Raji (cell line): ENCODE results near the gene ERBB2.

Experiments used
- POLR2A ChIP-seq: IDR thresholded peaks from 2 replicates; pipeline ENCODE4 v1.6.1; 2011; ENCODE audit warnings: low read depth, low read length, control low read depth; ENCODE audit not compliant: insufficient read depth

ERBB2 gene

GRCh38 chr17:39683295-39683939 lies 16.4 kb upstream of the ERBB2 start:
- no peak for TF ChIP-seq POLR2A

- no peak for TF ChIP-seq POLR2A
These were observed 15.3 kb upstream of the ERBB2 start for GRCh38 chr17:39684369-39685192.

- TF ChIP-seq POLR2A = no peak
These were observed 12.7 kb upstream of the ERBB2 start for GRCh38 chr17:39687101-39687545.

GRCh38 chr17:39687546-39688474 lies 12.1 kb upstream of the ERBB2 start, which contains the start of gene PGAP3:
PGAP3 (minus strand) TSS chr17:39688057; CDS start chr17:39688014, 43 bp downstream.
- peak; percentile 82 for TF ChIP-seq POLR2A

GRCh38 chr17:39688475-39688835 lies 11.4 kb upstream of the ERBB2 start:
- no peak for TF ChIP-seq POLR2A

GRCh38 chr17:39688945-39689344 lies 10.9 kb upstream of the ERBB2 start:
- TF ChIP-seq POLR2A = no peak

GRCh38 chr17:39694593-39694992 lies 5.3 kb upstream of the ERBB2 start:
- TF ChIP-seq POLR2A = no peak

- TF ChIP-seq POLR2A = no peak
These were observed 4.8 kb upstream of the ERBB2 start for GRCh38 chr17:39695089-39695474.

GRCh38 chr17:39696731-39697130 lies 3.1 kb upstream of the ERBB2 start:
- no peak for TF ChIP-seq POLR2A

GRCh38 chr17:39697961-39698360 lies 1.9 kb upstream of the ERBB2 start:
- no peak for TF ChIP-seq POLR2A

- TF ChIP-seq POLR2A = no peak
These were observed 504 bp downstream of the ERBB2 start for GRCh38 chr17:39700148-39700987.

GRCh38 chr17:39701012-39701783 lies 1.3 kb downstream of the ERBB2 start:
- no peak for TF ChIP-seq POLR2A

GRCh38 chr17:39701784-39702422 lies 2.0 kb downstream of the ERBB2 start:
- no peak for TF ChIP-seq POLR2A
